ENCODE data around the gene ZBTB3. TPM values are rescaled to one million over a fixed set of nuclear protein-coding genes. Genes with fewer than 3 reads are reported as not detected.
A peak's percentile ranks its signal among the peaks of the same experiment; 100 is the strongest.
"Not testable (repeated sequence)": the region's sequence is repeated elsewhere in the genome, so short reads cannot be mapped to it uniquely, and the experiment has no call there.

The ZBTB3 gene
- total RNA-seq, 1 donor from 2014 or later: 17.1 TPM

GRCh38 chr11:62719302-62719978, 34.5 kb downstream of the ZBTB3 start:
- no peak for FAIRE-seq
- no peak for DNase-seq (ENCODE audit: low spot score in 2 of 2)

GRCh38 chr11:62716816-62717215, 37.1 kb downstream of the ZBTB3 start:
- DNase-seq (ENCODE audit: low spot score in 2 of 2) (no peak), FAIRE-seq (no peak)

- DNase-seq (ENCODE audit: low spot score in 2 of 2): no peak
- FAIRE-seq: no peak
These were observed 37.8 kb downstream of the ZBTB3 start for GRCh38 chr11:62716206-62716605.

- DNase-seq (ENCODE audit: low spot score in 2 of 2) (no peak), FAIRE-seq (no peak)
These were observed 38.5 kb downstream of the ZBTB3 start for GRCh38 chr11:62715150-62716130.

GRCh38 chr11:62713343-62713742, 40.6 kb downstream of the ZBTB3 start:
- FAIRE-seq: no peak
- no peak for DNase-seq (ENCODE audit: low spot score in 2 of 2)

- no peak for DNase-seq (ENCODE audit: low spot score in 2 of 2)
- FAIRE-seq: no peak
These were observed 41.1 kb downstream of the ZBTB3 start for GRCh38 chr11:62712861-62713260.

GRCh38 chr11:62712276-62712812, 41.6 kb downstream of the ZBTB3 start:
- FAIRE-seq (no peak), DNase-seq (ENCODE audit: low spot score in 2 of 2) (no peak)

- DNase-seq (ENCODE audit: low spot score in 2 of 2): no peak
- no peak for FAIRE-seq
These were observed 44.0 kb downstream of the ZBTB3 start for GRCh38 chr11:62710001-62710345.

GRCh38 chr11:62709247-62710000, 44.5 kb downstream of the ZBTB3 start:
- FAIRE-seq (no peak), DNase-seq (ENCODE audit: low spot score in 2 of 2) (peak; percentile 84 to 86)

GRCh38 chr11:62708793-62709192, 45.2 kb downstream of the ZBTB3 start:
- DNase-seq (ENCODE audit: low spot score in 2 of 2): no peak
- no peak for FAIRE-seq

GRCh38 chr11:62708392-62708791, 45.6 kb downstream of the ZBTB3 start:
- FAIRE-seq (no peak), DNase-seq (ENCODE audit: low spot score in 2 of 2) (no peak)

GRCh38 chr11:62707277-62707861, 46.6 kb downstream of the ZBTB3 start, which contains the start of the genes BSCL2 and GNG3:
TSS of gene BSCL2 (minus strand) at chr11:62707424. CDS start at chr11:62707195, 229 bp downstream.
TSS of gene GNG3 (plus strand) at chr11:62707676. CDS start at chr11:62708296, 620 bp downstream.
- FAIRE-seq: no peak
- peak; percentile 39 to 53 for DNase-seq (ENCODE audit: low spot score in 2 of 2)

- DNase-seq (ENCODE audit: low spot score in 2 of 2) (no peak), FAIRE-seq (no peak)
These were observed 47.1 kb downstream of the ZBTB3 start for GRCh38 chr11:62706850-62707247.

GRCh38 chr11:62705880-62706849, 47.8 kb downstream of the ZBTB3 start:
- no peak for FAIRE-seq
- peak; percentile 93 to 97 for DNase-seq (ENCODE audit: low spot score in 2 of 2)

- DNase-seq (ENCODE audit: low spot score in 2 of 2): no peak
These were observed 48.5 kb downstream of the ZBTB3 start for GRCh38 chr11:62705413-62705812.

GRCh38 chr11:62703921-62704320, 50.0 kb downstream of the ZBTB3 start:
- not testable (repeated sequence) for FAIRE-seq; DNase-seq (ENCODE audit: low spot score in 2 of 2)

More at GRCh38 chr11:62705413-62705812, 48.5 kb downstream of the ZBTB3 start:
- no peak for FAIRE-seq

GRCh38 chr11:62702246-62702645, 51.7 kb downstream of the ZBTB3 start:
- DNase-seq (ENCODE audit: low spot score in 2 of 2): no peak
- no peak for FAIRE-seq
